Panc1 (cell line): ENCODE results near the gene RPL37A. TPM values are rescaled to one million over a fixed set of nuclear protein-coding genes. Genes with fewer than 3 reads are reported as not detected.

ENCODE experiments used
- ATAC-seq: fragments of 200-7000 bp; cut with Tn5 transposase; 2 replicates; pipeline ENCODE4 v1.9.1; 2020; ENCODE audit warnings: mild to moderate bottlenecking, moderate library complexity
- BruUV-seq: library from RNA; stranded (reverse); fragments of 400-500 nt; replicated peaks from 2 replicates; lab custom pipeline; 2021; lab: Mats Ljungman, UMichigan
- CTCF ChIA-PET: fragments of 300-600 bp; sonication (Branson Sonifier 250); formaldehyde crosslinking; loops from one replicate; lab custom pipeline; 2022; ENCODE audit warnings: antibody characterized with exemption; lab: Charles Lee
- POLR2A ChIA-PET: fragments of 300-600 bp; sonication (Branson Sonifier 250); formaldehyde crosslinking; loops from one replicate; lab custom pipeline; 2022; ENCODE audit warnings: antibody characterized with exemption; lab: Charles Lee
- DNase-seq: peaks from one replicate; pipeline ENCODE4 v3.0.0-alpha.2; 2010; ENCODE audit warnings: low read depth, low spot score
- H3K27ac ChIP-seq: 2 replicates; pipeline ENCODE4 v1.5.1; 2011; ENCODE audit warnings: mild to moderate bottlenecking, low read length, inconsistent platforms
- H3K27me3 ChIP-seq: fragments of 200-500 bp; sonication (Bioruptor generic); 2 replicates; pipeline ENCODE4 v1.6.0; 2014; ENCODE audit warnings: low read length, inconsistent platforms; ENCODE audit not compliant: control insufficient read depth, insufficient read depth
- H3K36me3 ChIP-seq: fragments of 200-500 bp; sonication (Bioruptor generic); 2 replicates; pipeline ENCODE4 v1.5.1; 2014; ENCODE audit warnings: inconsistent platforms, mild to moderate bottlenecking, low read length, moderate library complexity; ENCODE audit not compliant: control insufficient read depth, insufficient read depth
- H3K4me1 ChIP-seq: 2 replicates; pipeline ENCODE4 v1.5.1; 2011; ENCODE audit warnings: inconsistent platforms, mild to moderate bottlenecking, low read length, moderate library complexity; ENCODE audit not compliant: control insufficient read depth, insufficient read depth
- H3K4me3 ChIP-seq, 2 experiments: 2 replicates each; pipeline ENCODE4 v1.5.1; 2011 to 2012; ENCODE audit warnings: low read depth in 2 of 2, low read length in 2 of 2, mild to moderate bottlenecking in 2 of 2, inconsistent platforms in 1 of 2, moderate library complexity in 1 of 2
- H3K9me3 ChIP-seq: fragments of 200-500 bp; sonication (Bioruptor generic); 2 replicates; pipeline ENCODE4 v1.5.1; 2014; ENCODE audit warnings: low read depth, mild to moderate bottlenecking, inconsistent platforms, low read length, moderate library complexity; ENCODE audit not compliant: control insufficient read depth, insufficient read depth
- POLR2AphosphoS5 ChIP-seq: IDR thresholded peaks from 2 replicates; pipeline ENCODE4 v1.6.1; 2012; ENCODE audit warnings: mild to moderate bottlenecking, low read depth, low read length, moderate library complexity
- SIN3A ChIP-seq: IDR thresholded peaks from 2 replicates; pipeline ENCODE4 v1.6.1; 2012; ENCODE audit warnings: low read depth, mild to moderate bottlenecking, low read length, moderate library complexity, borderline replicate concordance; ENCODE audit not compliant: insufficient read depth
- TCF7L2 ChIP-seq: IDR thresholded peaks from 2 replicates; pipeline ENCODE4 v1.6.1; 2011; ENCODE audit warnings: mild to moderate bottlenecking, low read depth, low read length, inconsistent platforms
- in situ Hi-C: cut with HindIII; loops from 2 replicates; pipeline ENCODE4 v1.10.0; 2016; ENCODE audit warnings: low sequenced_read_pairs, low pct_unique_long_range_greater_than_20kb
- intact Hi-C: fragments of 100-400 bp; cut with micrococcal nuclease; formaldehyde crosslinking; loops from one replicate; pipeline ENCODE4 v1.10.0; 2022; ENCODE audit not compliant: unreplicated experiment
- total RNA-seq: library from RNA; stranded (reverse); gene quantifications from one replicate; pipeline ENCODE4 v1.2.1, GENCODE V29; 2021; ENCODE audit not compliant: unreplicated experiment
- TF ChIP-seq, protein P1 (sequence below), 2 experiments: IDR thresholded peaks; 2 replicates each; pipeline ENCODE4 v1.6.1; 2011 to 2012; ENCODE audit warnings: low read depth in 2 of 2, control low read depth in 1 of 2, low read length in 1 of 2, mild to moderate bottlenecking in 1 of 2, moderate library complexity in 1 of 2; ENCODE audit not compliant: insufficient read depth in 1 of 2
- TF ChIP-seq, protein P2 (sequence below): fragments of 450-650 bp; IDR thresholded peaks from 2 replicates; pipeline ENCODE4 v1.5.1; 2017; ENCODE audit warnings: mild to moderate bottlenecking

RPL37A gene
- total RNA-seq, 1 experiment from 2014 or later = 1,826 TPM

DNA sequence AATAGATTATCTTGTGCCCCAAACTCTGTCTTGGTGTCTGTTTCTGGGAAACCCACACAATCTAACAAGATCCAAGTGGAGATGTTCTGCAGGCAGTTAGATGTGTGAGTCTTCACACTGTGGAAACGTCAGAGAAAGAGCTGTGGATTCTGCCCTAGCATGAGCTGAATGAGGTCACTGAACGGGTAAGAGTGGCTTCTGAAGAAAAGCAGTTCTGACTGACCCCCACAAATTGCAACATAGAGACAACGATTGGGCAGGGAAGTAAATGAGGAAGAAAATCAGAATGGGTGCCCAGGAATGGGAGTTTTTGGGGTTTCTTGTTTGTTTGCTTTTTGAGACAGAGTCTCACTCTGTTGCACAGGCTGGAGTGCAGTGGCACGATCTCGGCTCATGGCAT, 12.9 kb upstream of the RPL37A start:
- H3K4me3 ChIP-seq = no peak overlapping the region
- peaks cover 3% of the 10 kb centered on the region; the same call in 1 of the 2 replicates for H3K36me3 ChIP-seq
- no peaks in the 10 kb centered on the region for H3K9me3 ChIP-seq
- H3K27ac ChIP-seq = no peak overlapping the region
- H3K4me1 ChIP-seq = no peaks in the 10 kb centered on the region
- ChIA-PET CTCF (no interaction called here), POLR2A (no interaction called here)
- H3K27me3 ChIP-seq = no peaks in the 10 kb centered on the region
- ATAC-seq (no peak), DNase-seq (no peak)
- TF ChIP-seq, protein P1, sequence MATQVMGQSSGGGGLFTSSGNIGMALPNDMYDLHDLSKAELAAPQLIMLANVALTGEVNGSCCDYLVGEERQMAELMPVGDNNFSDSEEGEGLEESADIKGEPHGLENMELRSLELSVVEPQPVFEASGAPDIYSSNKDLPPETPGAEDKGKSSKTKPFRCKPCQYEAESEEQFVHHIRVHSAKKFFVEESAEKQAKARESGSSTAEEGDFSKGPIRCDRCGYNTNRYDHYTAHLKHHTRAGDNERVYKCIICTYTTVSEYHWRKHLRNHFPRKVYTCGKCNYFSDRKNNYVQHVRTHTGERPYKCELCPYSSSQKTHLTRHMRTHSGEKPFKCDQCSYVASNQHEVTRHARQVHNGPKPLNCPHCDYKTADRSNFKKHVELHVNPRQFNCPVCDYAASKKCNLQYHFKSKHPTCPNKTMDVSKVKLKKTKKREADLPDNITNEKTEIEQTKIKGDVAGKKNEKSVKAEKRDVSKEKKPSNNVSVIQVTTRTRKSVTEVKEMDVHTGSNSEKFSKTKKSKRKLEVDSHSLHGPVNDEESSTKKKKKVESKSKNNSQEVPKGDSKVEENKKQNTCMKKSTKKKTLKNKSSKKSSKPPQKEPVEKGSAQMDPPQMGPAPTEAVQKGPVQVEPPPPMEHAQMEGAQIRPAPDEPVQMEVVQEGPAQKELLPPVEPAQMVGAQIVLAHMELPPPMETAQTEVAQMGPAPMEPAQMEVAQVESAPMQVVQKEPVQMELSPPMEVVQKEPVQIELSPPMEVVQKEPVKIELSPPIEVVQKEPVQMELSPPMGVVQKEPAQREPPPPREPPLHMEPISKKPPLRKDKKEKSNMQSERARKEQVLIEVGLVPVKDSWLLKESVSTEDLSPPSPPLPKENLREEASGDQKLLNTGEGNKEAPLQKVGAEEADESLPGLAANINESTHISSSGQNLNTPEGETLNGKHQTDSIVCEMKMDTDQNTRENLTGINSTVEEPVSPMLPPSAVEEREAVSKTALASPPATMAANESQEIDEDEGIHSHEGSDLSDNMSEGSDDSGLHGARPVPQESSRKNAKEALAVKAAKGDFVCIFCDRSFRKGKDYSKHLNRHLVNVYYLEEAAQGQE (IDR thresholded peaks at IDR 0.05; ENCODE audit: insufficient read depth in 1 of 2, low read depth in 2 of 2, low read length in 1 of 2) = no peak
- no peak for TF ChIP-seq TCF7L2
- no peak for TF ChIP-seq POLR2AphosphoS5
- TF ChIP-seq, protein P2, sequence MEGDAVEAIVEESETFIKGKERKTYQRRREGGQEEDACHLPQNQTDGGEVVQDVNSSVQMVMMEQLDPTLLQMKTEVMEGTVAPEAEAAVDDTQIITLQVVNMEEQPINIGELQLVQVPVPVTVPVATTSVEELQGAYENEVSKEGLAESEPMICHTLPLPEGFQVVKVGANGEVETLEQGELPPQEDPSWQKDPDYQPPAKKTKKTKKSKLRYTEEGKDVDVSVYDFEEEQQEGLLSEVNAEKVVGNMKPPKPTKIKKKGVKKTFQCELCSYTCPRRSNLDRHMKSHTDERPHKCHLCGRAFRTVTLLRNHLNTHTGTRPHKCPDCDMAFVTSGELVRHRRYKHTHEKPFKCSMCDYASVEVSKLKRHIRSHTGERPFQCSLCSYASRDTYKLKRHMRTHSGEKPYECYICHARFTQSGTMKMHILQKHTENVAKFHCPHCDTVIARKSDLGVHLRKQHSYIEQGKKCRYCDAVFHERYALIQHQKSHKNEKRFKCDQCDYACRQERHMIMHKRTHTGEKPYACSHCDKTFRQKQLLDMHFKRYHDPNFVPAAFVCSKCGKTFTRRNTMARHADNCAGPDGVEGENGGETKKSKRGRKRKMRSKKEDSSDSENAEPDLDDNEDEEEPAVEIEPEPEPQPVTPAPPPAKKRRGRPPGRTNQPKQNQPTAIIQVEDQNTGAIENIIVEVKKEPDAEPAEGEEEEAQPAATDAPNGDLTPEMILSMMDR = no peak
- TF ChIP-seq SIN3A = no peak
- in situ Hi-C loops (no loop called here), intact Hi-C loops (no loop called here)
- BruUV-seq = no TSS peak

DNA sequence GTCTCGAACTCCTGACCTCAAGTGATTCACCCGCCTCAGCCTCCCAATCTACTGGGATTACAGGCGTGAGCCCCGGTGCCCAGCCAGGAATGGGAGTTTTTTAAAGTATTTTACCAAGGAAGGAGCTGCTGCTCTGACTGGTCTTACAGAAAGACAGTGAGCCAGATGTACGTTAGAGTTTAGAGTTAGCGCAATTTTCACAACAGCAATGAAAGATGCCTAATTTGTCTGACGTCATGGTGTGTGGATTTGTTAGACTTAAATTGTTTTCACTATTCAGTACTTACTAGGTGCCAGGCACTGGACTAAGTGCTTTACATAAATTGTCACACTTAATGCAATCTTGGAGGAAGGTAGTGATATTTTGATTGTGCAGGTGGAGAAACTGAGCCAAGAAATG, 12.4 kb upstream of the RPL37A start:
- H3K4me3 ChIP-seq = no peak overlapping the region
- in situ Hi-C loops (no loop called here), intact Hi-C loops (no loop called here)
- BruUV-seq = no TSS peak
- no peaks in the 10 kb centered on the region for H3K4me1 ChIP-seq
- peaks cover 3% of the 10 kb centered on the region; the same call in 1 of the 2 replicates for H3K36me3 ChIP-seq
- ChIA-PET POLR2A (no interaction called here), CTCF (no interaction called here)
- H3K9me3 ChIP-seq = no peaks in the 10 kb centered on the region
- no peaks in the 10 kb centered on the region for H3K27me3 ChIP-seq
- ATAC-seq = no peak
- DNase-seq = no peak
- TF ChIP-seq, protein P2 = no peak
- TF ChIP-seq SIN3A = no peak
- no peak for TF ChIP-seq TCF7L2
- TF ChIP-seq, protein P1 (IDR thresholded peaks at IDR 0.05; ENCODE audit: insufficient read depth in 1 of 2, low read depth in 2 of 2, low read length in 1 of 2) = no peak
- no peak for TF ChIP-seq POLR2AphosphoS5
- no peak overlapping the region for H3K27ac ChIP-seq
